Stimulated activated memory B cell treated with anti-CD40 and anti-IgM and Interleukin-4, amounts not matched to agents 10 μg/mL and 1 μg/mL and 100 μg/mL, for 72 hours (primary cell): ENCODE measurements around the gene CPAMD8.

Experiments
- ATAC-seq: fragments of 150-1000 bp; cut with Tn5 transposase; 2 replicates; pipeline ENCODE4 v1.10.0; 2021
- H3K27ac Mint-ChIP-seq: one replicate; pipeline ENCODE4 v1.8.0; 2022; ENCODE audit warnings: mild to moderate bottlenecking, mixed read lengths
- H3K27me3 Mint-ChIP-seq: one replicate; pipeline ENCODE4 v1.8.0; 2022; ENCODE audit warnings: mixed read lengths
- H3K36me3 Mint-ChIP-seq: one replicate; pipeline ENCODE4 v1.8.0; 2022; ENCODE audit warnings: mixed read lengths
- H3K4me1 Mint-ChIP-seq: one replicate; pipeline ENCODE4 v1.8.0; 2022; ENCODE audit warnings: mixed read lengths
- H3K4me3 Mint-ChIP-seq: one replicate; pipeline ENCODE4 v1.8.0; 2022; ENCODE audit warnings: mild to moderate bottlenecking, moderate library complexity, mixed read lengths
- H3K9me3 Mint-ChIP-seq: one replicate; pipeline ENCODE4 v1.8.0; 2022; ENCODE audit warnings: mixed read lengths

Gene CPAMD8

GRCh38 chr19:16892868-16893685 lies 133.5 kb downstream of the CPAMD8 start:
- H3K9me3 Mint-ChIP-seq, result no peaks in the 10 kb centered on the region
- H3K4me1 Mint-ChIP-seq, result peaks cover 57% of the 10 kb centered on the region
- H3K36me3 Mint-ChIP-seq, result no peaks in the 10 kb centered on the region
- H3K27me3 Mint-ChIP-seq, result peaks cover 14% of the 10 kb centered on the region
- ATAC-seq, result no peak
- H3K27ac Mint-ChIP-seq, result peak overlapping the region; percentile 77
- peak overlapping the region; percentile 3 for H3K4me3 Mint-ChIP-seq

GRCh38 chr19:16892436-16892835 lies 134.2 kb downstream of the CPAMD8 start:
- no peak overlapping the region for H3K4me3 Mint-ChIP-seq
- H3K9me3 Mint-ChIP-seq, result no peaks in the 10 kb centered on the region
- H3K27ac Mint-ChIP-seq, result peak overlapping the region; percentile 40
- no peak for ATAC-seq
- peaks cover 21% of the 10 kb centered on the region for H3K27me3 Mint-ChIP-seq
- peaks cover 54% of the 10 kb centered on the region for H3K4me1 Mint-ChIP-seq
- H3K36me3 Mint-ChIP-seq, result no peaks in the 10 kb centered on the region

- Mint-ChIP-seq H3K4me1 (peaks cover 54% of the 10 kb centered on the region), H3K27me3 (peaks cover 23% of the 10 kb centered on the region), H3K27ac (peak overlapping the region; percentile 40)
Measured at GRCh38 chr19:16891696-16892382, 134.8 kb downstream of the CPAMD8 start.

GRCh38 chr19:16890461-16891184 lies 136.0 kb downstream of the CPAMD8 start:
- no peaks in the 10 kb centered on the region for H3K36me3 Mint-ChIP-seq
- no peaks in the 10 kb centered on the region for H3K9me3 Mint-ChIP-seq
- peaks cover 23% of the 10 kb centered on the region for H3K27me3 Mint-ChIP-seq
- H3K4me1 Mint-ChIP-seq, result peaks cover 54% of the 10 kb centered on the region
- no peak for ATAC-seq
- no peak overlapping the region for H3K4me3 Mint-ChIP-seq
- peak overlapping the region; percentile 40 for H3K27ac Mint-ChIP-seq

More at GRCh38 chr19:16891696-16892382, 134.8 kb downstream of the CPAMD8 start:
- Mint-ChIP-seq H3K4me3 (no peak overlapping the region), H3K9me3 (no peaks in the 10 kb centered on the region), H3K36me3 (no peaks in the 10 kb centered on the region)
- no peak for ATAC-seq

GRCh38 chr19:16889883-16890460 lies 136.6 kb downstream of the CPAMD8 start:
- H3K4me3 Mint-ChIP-seq, result no peak overlapping the region
- peaks cover 50% of the 10 kb centered on the region for H3K4me1 Mint-ChIP-seq
- H3K9me3 Mint-ChIP-seq, result no peaks in the 10 kb centered on the region
- H3K36me3 Mint-ChIP-seq, result no peaks in the 10 kb centered on the region
- H3K27me3 Mint-ChIP-seq, result peaks cover 23% of the 10 kb centered on the region
- no peak for ATAC-seq
- no peak overlapping the region for H3K27ac Mint-ChIP-seq

GRCh38 chr19:16889366-16889882 lies 137.2 kb downstream of the CPAMD8 start:
- H3K27ac Mint-ChIP-seq, result peak overlapping the region; percentile 71
- H3K9me3 Mint-ChIP-seq, result no peaks in the 10 kb centered on the region
- H3K4me3 Mint-ChIP-seq, result peak overlapping the region; percentile 41

GRCh38 chr19:16888629-16889365 lies 137.8 kb downstream of the CPAMD8 start, which contains the start of gene F2RL3:
F2RL3 (plus strand) TSS chr19:16888999; CDS start chr19:16889190, 191 bp downstream.
- Mint-ChIP-seq H3K4me1 (peaks cover 39% of the 10 kb centered on the region), H3K27ac (peak within 1 kb of the TSS; percentile 71), H3K36me3 (no peaks in the 10 kb centered on the region), H3K27me3 (peaks cover 23% of the 10 kb centered on the region), H3K9me3 (no peaks in the 10 kb centered on the region), H3K4me3 (peak within 1 kb of the TSS; percentile 49)
- peak; percentile 70 for ATAC-seq

More at GRCh38 chr19:16889366-16889882, 137.2 kb downstream of the CPAMD8 start:
- Mint-ChIP-seq H3K27me3 (peaks cover 23% of the 10 kb centered on the region), H3K4me1 (peaks cover 45% of the 10 kb centered on the region), H3K36me3 (no peaks in the 10 kb centered on the region)
- no peak for ATAC-seq

GRCh38 chr19:16887353-16888265 lies 139.0 kb downstream of the CPAMD8 start:
- Mint-ChIP-seq H3K9me3 (peaks cover 4% of the 10 kb centered on the region), H3K36me3 (no peaks in the 10 kb centered on the region), H3K4me3 (no peak overlapping the region), H3K27ac (no peak overlapping the region), H3K4me1 (peaks cover 27% of the 10 kb centered on the region), H3K27me3 (peaks cover 23% of the 10 kb centered on the region)
- ATAC-seq, result no peak

GRCh38 chr19:16886305-16886880 lies 140.2 kb downstream of the CPAMD8 start:
- H3K4me3 Mint-ChIP-seq, result no peak overlapping the region
- no peak for ATAC-seq
- H3K36me3 Mint-ChIP-seq, result peaks cover under 1% of the 10 kb centered on the region
- H3K4me1 Mint-ChIP-seq, result peaks cover 17% of the 10 kb centered on the region
- H3K9me3 Mint-ChIP-seq, result peaks cover 9% of the 10 kb centered on the region
- no peak overlapping the region for H3K27ac Mint-ChIP-seq
- peaks cover 23% of the 10 kb centered on the region for H3K27me3 Mint-ChIP-seq

GRCh38 chr19:16885166-16885565 lies 141.4 kb downstream of the CPAMD8 start:
- no peak for ATAC-seq
- no peak overlapping the region for H3K4me3 Mint-ChIP-seq
- H3K27me3 Mint-ChIP-seq, result peaks cover 23% of the 10 kb centered on the region
- H3K4me1 Mint-ChIP-seq, result peaks cover 13% of the 10 kb centered on the region
- H3K9me3 Mint-ChIP-seq, result peaks cover 15% of the 10 kb centered on the region
- peaks cover 13% of the 10 kb centered on the region for H3K36me3 Mint-ChIP-seq
- no peak overlapping the region for H3K27ac Mint-ChIP-seq

- Mint-ChIP-seq H3K27ac (no peak overlapping the region), H3K4me3 (no peak overlapping the region)
- no peak for ATAC-seq
Measured at GRCh38 chr19:16883522-16883921, 143.1 kb downstream of the CPAMD8 start.

GRCh38 chr19:16882146-16882545 lies 144.5 kb downstream of the CPAMD8 start:
- Mint-ChIP-seq H3K4me3 (no peak overlapping the region), H3K9me3 (peaks cover 15% of the 10 kb centered on the region), H3K27me3 (no peaks in the 10 kb centered on the region), H3K27ac (no peak overlapping the region), H3K4me1 (peaks cover 7% of the 10 kb centered on the region), H3K36me3 (peaks cover 43% of the 10 kb centered on the region)
- no peak for ATAC-seq

More at GRCh38 chr19:16883522-16883921, 143.1 kb downstream of the CPAMD8 start:
- peaks cover 15% of the 10 kb centered on the region for H3K9me3 Mint-ChIP-seq
- H3K4me1 Mint-ChIP-seq, result peaks cover 4% of the 10 kb centered on the region
- peaks cover 29% of the 10 kb centered on the region for H3K36me3 Mint-ChIP-seq
- peaks cover 13% of the 10 kb centered on the region for H3K27me3 Mint-ChIP-seq
